ENCODE measurements around the gene GEMIN4. TPM values are rescaled to one million over a fixed set of nuclear protein-coding genes. Genes with fewer than 3 reads are reported as not detected.

GEMIN4 gene
- total RNA-seq, 1 donor from 2014 or later: 34.5 TPM

DNA sequence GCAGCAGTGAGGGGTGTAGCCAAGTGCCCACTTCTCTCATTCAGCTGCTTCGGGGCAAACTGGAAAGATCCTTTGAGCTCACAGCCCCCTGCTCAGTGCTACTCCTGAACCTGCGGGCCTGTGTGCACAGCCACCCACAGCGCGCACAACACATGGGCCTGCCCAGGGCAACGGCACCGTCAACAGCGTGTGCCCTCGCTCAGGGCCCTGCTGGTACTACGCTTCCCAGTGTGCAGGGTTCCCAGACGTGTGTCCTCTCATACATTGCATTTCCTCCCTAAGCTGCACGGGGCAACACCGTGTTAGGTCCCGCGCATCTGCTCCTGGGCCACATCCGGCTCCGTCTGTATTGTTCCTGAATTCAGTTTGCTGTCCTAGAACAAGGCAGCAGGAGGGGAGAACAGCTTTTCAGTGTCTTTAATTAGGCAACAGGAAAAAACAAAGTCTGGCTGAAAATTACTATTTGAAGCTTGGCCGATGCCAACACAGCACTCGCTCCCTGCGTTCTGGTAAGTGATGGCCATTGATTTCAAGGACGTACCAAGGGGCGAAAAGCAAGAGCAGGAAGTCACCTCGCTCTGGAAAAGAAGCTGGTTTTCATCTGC is 45.3 kb upstream of the GEMIN4 start:
- peaks cover 3% of the 10 kb centered on the region for H3K36me3 Mint-ChIP-seq
- H3K4me1 Mint-ChIP-seq (ENCODE audit: unreplicated experiment): peaks cover 15% of the 10 kb centered on the region
- TF ChIP-seq, protein P1, sequence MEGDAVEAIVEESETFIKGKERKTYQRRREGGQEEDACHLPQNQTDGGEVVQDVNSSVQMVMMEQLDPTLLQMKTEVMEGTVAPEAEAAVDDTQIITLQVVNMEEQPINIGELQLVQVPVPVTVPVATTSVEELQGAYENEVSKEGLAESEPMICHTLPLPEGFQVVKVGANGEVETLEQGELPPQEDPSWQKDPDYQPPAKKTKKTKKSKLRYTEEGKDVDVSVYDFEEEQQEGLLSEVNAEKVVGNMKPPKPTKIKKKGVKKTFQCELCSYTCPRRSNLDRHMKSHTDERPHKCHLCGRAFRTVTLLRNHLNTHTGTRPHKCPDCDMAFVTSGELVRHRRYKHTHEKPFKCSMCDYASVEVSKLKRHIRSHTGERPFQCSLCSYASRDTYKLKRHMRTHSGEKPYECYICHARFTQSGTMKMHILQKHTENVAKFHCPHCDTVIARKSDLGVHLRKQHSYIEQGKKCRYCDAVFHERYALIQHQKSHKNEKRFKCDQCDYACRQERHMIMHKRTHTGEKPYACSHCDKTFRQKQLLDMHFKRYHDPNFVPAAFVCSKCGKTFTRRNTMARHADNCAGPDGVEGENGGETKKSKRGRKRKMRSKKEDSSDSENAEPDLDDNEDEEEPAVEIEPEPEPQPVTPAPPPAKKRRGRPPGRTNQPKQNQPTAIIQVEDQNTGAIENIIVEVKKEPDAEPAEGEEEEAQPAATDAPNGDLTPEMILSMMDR (conservative IDR thresholded peaks at IDR 0.05): no peak
- no peaks in the 10 kb centered on the region for H3K9me3 Mint-ChIP-seq
- no peak overlapping the region for H3K27ac Mint-ChIP-seq
- no peak overlapping the region for H3K4me3 Mint-ChIP-seq
- no peaks in the 10 kb centered on the region for H3K27me3 Mint-ChIP-seq
- no peak for DNase-seq (ENCODE audit: extremely low spot score, unreplicated experiment)

DNA sequence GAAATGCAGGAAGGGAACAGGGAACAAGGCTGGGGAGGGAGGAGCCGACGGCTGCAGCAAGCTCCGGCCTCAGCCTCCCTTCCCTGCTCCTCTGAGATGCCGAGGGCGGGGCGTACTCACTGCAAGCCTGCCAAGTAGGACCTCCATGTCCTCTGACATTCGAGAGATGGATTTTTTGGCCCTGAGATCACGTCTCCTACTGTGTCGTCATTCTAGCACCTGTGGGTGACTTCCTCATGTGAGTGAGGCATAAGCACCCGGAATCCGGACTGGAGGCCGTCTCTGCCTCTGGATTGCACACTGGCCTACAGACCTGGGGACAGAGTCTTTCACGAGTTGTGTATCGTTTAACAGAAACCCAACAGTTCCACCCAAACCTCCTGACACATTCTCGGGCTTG is 44.5 kb upstream of the GEMIN4 start:
- H3K9me3 Mint-ChIP-seq: no peaks in the 10 kb centered on the region
- H3K4me3 Mint-ChIP-seq: no peak overlapping the region
- DNase-seq (ENCODE audit: extremely low spot score, unreplicated experiment): no peak
- peaks cover 4% of the 10 kb centered on the region for H3K36me3 Mint-ChIP-seq
- peaks cover 15% of the 10 kb centered on the region for H3K4me1 Mint-ChIP-seq (ENCODE audit: unreplicated experiment)
- no peaks in the 10 kb centered on the region for H3K27me3 Mint-ChIP-seq
- TF ChIP-seq, protein P1 (conservative IDR thresholded peaks at IDR 0.05): no peak
- H3K27ac Mint-ChIP-seq: no peak overlapping the region

DNA sequence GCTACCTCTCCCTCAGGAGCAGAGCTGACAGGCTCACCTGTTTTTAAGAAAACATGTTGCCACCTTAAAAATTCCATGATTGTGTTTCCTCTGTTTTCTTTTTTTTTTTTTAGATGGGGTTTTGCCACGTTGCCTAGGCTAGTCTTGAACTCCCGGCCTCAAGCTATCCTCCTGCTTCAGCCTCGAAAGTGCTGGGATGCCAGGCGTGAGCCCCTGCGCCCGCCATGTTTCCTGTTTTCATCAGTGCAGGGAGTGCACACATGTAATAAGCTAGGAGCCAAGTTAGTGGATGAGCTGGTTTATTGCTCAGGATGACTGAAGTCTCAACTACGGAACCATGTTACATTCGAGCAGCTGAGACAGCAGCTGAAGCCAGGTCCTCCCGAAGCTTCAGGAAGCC is 43.7 kb upstream of the GEMIN4 start:
- Mint-ChIP-seq H3K27me3 (no peaks in the 10 kb centered on the region), H3K4me3 (no peak overlapping the region)
- no peak for DNase-seq (ENCODE audit: extremely low spot score, unreplicated experiment)

DNA sequence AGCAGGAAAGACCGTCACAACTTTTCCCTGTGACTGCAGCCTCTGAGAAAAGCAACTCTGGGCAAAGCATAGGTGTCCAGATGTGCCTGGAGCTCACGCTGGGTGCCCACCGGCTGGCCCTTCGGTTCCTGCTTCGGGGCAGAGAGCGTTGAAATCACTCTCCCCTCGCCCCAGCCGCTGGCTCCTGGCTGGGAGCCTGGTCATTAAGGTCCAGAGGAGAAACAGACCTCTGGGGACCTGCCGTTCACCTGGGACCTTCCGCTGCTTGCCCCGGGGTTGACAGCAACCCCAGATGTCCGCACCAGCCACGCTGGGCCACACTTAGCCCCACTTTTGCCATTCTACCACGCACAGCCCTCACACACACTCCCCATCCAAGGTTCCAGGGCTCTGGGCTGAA is 43.2 kb upstream of the GEMIN4 start:
- Mint-ChIP-seq H3K27me3 (no peaks in the 10 kb centered on the region), H3K4me3 (no peak overlapping the region), H3K27ac (peak overlapping the region; percentile 89)

More for the DNA sequence above, 43.7 kb upstream of the GEMIN4 start:
- Mint-ChIP-seq H3K27ac (peak overlapping the region; percentile 13), H3K9me3 (no peaks in the 10 kb centered on the region), H3K36me3 (peaks cover 10% of the 10 kb centered on the region), H3K4me1 (ENCODE audit: unreplicated experiment) (peaks cover 15% of the 10 kb centered on the region)
- TF ChIP-seq, protein P1 (conservative IDR thresholded peaks at IDR 0.05): no peak

DNA sequence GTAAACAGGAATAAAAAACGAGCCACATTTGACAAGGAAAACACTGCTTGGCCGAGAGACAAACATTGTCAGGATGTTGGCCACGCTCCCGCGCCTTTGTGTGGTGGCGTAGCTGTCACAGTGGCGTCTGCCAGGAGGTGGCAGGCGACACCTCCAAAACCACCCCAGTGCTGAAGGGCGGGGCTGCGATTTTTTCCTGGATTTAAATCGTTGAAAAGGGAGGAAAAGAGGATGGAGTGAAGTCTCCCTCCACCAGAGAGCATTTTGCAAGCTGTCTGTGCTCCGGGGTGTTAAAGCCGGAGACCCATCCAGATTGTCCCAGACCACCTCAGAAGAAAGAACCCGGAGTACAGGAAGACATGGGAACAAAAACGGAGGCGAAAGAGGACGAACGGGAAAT is 42.8 kb upstream of the GEMIN4 start:
- Mint-ChIP-seq H3K27me3 (no peaks in the 10 kb centered on the region), H3K4me3 (peak overlapping the region; percentile 61), H3K27ac (peak overlapping the region; percentile 89), H3K9me3 (no peaks in the 10 kb centered on the region), H3K36me3 (peaks cover 10% of the 10 kb centered on the region), H3K4me1 (ENCODE audit: unreplicated experiment) (peaks cover 15% of the 10 kb centered on the region)
- DNase-seq (ENCODE audit: extremely low spot score, unreplicated experiment): no peak
- TF ChIP-seq, protein P1 (conservative IDR thresholded peaks at IDR 0.05): peak; percentile 90

More for the DNA sequence above, 43.2 kb upstream of the GEMIN4 start:
- TF ChIP-seq, protein P1 (conservative IDR thresholded peaks at IDR 0.05): no peak
- Mint-ChIP-seq H3K4me1 (ENCODE audit: unreplicated experiment) (peaks cover 15% of the 10 kb centered on the region), H3K9me3 (no peaks in the 10 kb centered on the region), H3K36me3 (peaks cover 10% of the 10 kb centered on the region)
- DNase-seq (ENCODE audit: extremely low spot score, unreplicated experiment): no peak
